ENCODE data around the gene DFFB. TPM values are rescaled to one million over a fixed set of nuclear protein-coding genes. Genes with fewer than 3 reads are reported as not detected.

The DFFB gene
- total and polyA plus RNA-seq, 2 of the 13 experiments (the other 11 are each of a cell fraction or from before 2014, with no cell fraction given), result 4.6 to 9.3 TPM

DNA sequence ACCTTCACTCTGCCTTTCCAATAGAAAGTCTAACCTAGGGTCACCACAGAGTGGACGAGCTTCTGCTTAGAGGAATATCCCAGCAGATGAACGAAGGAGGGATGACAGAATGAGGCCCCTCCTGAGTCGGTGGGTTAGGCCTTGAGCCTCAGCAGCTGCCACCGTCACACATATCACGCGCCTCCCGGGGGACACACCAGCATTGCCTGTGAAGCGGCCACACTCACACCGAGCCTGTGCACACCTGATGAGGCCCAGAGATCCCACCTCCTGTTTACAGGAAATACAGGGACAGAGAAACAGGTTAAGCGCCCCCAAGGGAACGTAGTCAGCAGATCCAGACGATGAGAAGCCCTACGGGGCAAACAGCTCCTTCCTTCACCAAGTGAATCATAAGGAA is 35.8 kb upstream of the DFFB start:
- Histone ChIP-seq H3K9ac (ENCODE audit: insufficient read depth, low read depth, low read length) (no peak overlapping the region), H3K4me2 (ENCODE audit: low read depth, low read length) (no peak overlapping the region), H3K27me3 (ENCODE audit: control insufficient read depth in 1 of 2, insufficient read depth in 2 of 2, low read length in 2 of 2) (no peaks in the 10 kb centered on the region), H3K4me3 (replicated peaks in 1 of 3; ENCODE audit: insufficient read depth in 1 of 3, low read depth in 2 of 3, low read length in 3 of 3) (no peak overlapping the region), H3K79me2 (ENCODE audit: insufficient read depth, low read length) (no peaks in the 10 kb centered on the region), H4K20me1 (ENCODE audit: insufficient read depth, low read length) (no peaks in the 10 kb centered on the region), H3K4me1 (ENCODE audit: insufficient read depth, low read length) (no peaks in the 10 kb centered on the region), H3K27ac (ENCODE audit: extremely low read length, insufficient read depth, low read length) (no peak overlapping the region), H3K9me3 (ENCODE audit: low read length) (no peaks in the 10 kb centered on the region), H2AFZ (ENCODE audit: low read length) (no peak overlapping the region), H3K36me3 (replicated peaks in 1 of 2; ENCODE audit: control insufficient read depth in 1 of 2, insufficient read depth in 2 of 2, low read length in 2 of 2) (peaks cover 10 to 31% of the 10 kb centered on the region in 2 experiments; a peak in 4 of 5 replicates)
- no TSS peak for BruUV-seq (replicated peaks)
- FAIRE-seq (no peak), ATAC-seq (no peak), DNase-seq (ENCODE audit: low spot score) (no peak)
- TF ChIP-seq SMARCE1 (IDR thresholded peaks at IDR 0.05; ENCODE audit: borderline replicate concordance) (no peak), ZNF124 (CRISPR knock-in tag; IDR thresholded peaks at IDR 0.05) (no peak), ZNF326 (CRISPR knock-in tag; IDR thresholded peaks at IDR 0.05; ENCODE audit: borderline replicate concordance) (no peak), SNAI1 (CRISPR knock-in tag; IDR thresholded peaks at IDR 0.05; ENCODE audit: borderline replicate concordance) (no peak), FOSL1 (CRISPR knock-in tag; IDR thresholded peaks at IDR 0.05; ENCODE audit: borderline replicate concordance) (no peak), MLLT10 (CRISPR knock-in tag; IDR thresholded peaks at IDR 0.05) (no peak), ZNF205 (CRISPR knock-in tag; IDR thresholded peaks at IDR 0.05) (no peak), SIN3A (IDR thresholded peaks at IDR 0.05; ENCODE audit: borderline replicate concordance, low read depth, low read length) (no peak)
- TF ChIP-seq, protein P1, sequence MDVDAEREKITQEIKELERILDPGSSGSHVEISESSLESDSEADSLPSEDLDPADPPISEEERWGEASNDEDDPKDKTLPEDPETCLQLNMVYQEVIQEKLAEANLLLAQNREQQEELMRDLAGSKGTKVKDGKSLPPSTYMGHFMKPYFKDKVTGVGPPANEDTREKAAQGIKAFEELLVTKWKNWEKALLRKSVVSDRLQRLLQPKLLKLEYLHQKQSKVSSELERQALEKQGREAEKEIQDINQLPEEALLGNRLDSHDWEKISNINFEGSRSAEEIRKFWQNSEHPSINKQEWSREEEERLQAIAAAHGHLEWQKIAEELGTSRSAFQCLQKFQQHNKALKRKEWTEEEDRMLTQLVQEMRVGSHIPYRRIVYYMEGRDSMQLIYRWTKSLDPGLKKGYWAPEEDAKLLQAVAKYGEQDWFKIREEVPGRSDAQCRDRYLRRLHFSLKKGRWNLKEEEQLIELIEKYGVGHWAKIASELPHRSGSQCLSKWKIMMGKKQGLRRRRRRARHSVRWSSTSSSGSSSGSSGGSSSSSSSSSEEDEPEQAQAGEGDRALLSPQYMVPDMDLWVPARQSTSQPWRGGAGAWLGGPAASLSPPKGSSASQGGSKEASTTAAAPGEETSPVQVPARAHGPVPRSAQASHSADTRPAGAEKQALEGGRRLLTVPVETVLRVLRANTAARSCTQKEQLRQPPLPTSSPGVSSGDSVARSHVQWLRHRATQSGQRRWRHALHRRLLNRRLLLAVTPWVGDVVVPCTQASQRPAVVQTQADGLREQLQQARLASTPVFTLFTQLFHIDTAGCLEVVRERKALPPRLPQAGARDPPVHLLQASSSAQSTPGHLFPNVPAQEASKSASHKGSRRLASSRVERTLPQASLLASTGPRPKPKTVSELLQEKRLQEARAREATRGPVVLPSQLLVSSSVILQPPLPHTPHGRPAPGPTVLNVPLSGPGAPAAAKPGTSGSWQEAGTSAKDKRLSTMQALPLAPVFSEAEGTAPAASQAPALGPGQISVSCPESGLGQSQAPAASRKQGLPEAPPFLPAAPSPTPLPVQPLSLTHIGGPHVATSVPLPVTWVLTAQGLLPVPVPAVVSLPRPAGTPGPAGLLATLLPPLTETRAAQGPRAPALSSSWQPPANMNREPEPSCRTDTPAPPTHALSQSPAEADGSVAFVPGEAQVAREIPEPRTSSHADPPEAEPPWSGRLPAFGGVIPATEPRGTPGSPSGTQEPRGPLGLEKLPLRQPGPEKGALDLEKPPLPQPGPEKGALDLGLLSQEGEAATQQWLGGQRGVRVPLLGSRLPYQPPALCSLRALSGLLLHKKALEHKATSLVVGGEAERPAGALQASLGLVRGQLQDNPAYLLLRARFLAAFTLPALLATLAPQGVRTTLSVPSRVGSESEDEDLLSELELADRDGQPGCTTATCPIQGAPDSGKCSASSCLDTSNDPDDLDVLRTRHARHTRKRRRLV (CRISPR knock-in tag; IDR thresholded peaks at IDR 0.05), result no peak
- in situ Hi-C loops (cut with HindIII; ENCODE audit: extremely low pct_ligation_motif_present, low pct_unique_long_range_greater_than_20kb), result no loop called here
- 91% methylated on average over 13 of the region's 13 CpGs for WGBS (ENCODE audit: low lambda C conversion rate)
- ChIA-PET POLR2A (no interaction called here), CTCF (ENCODE audit: low intra/inter-chr PET ratio, low total read pairs) (no interaction called here)
- intact Hi-C loops (cut with micrococcal nuclease; ENCODE audit: unreplicated experiment), result no loop called here

Measured in HepG2 (cell line).